Right lung (tissue), 5 donors: ENCODE results near the gene PDE4B. TPM values are rescaled to one million over a fixed set of nuclear protein-coding genes. Genes with fewer than 3 reads are reported as not detected.

Experiments used
- DNase-seq, 2 donors: peaks; one replicate each; pipeline ENCODE4 v3.0.0-alpha.2; 2013
- polyA plus RNA-seq, 5 donors: library from polyadenylated mRNA; unstranded; fragments of 120-200 nt; gene quantifications; one replicate each; pipeline versions ENCODE4 v1.2.1 to v1.2.3, GENCODE V29; 2013; ENCODE audit warnings: inconsistent platforms in 1 of 5, low replicate concordance in 1 of 5; ENCODE audit not compliant: insufficient read length in 5 of 5, insufficient read depth in 1 of 5

Gene PDE4B
- polyA plus RNA-seq, 5 donors, result 15.4 to 45.9 (median 20.2) TPM

DNA sequence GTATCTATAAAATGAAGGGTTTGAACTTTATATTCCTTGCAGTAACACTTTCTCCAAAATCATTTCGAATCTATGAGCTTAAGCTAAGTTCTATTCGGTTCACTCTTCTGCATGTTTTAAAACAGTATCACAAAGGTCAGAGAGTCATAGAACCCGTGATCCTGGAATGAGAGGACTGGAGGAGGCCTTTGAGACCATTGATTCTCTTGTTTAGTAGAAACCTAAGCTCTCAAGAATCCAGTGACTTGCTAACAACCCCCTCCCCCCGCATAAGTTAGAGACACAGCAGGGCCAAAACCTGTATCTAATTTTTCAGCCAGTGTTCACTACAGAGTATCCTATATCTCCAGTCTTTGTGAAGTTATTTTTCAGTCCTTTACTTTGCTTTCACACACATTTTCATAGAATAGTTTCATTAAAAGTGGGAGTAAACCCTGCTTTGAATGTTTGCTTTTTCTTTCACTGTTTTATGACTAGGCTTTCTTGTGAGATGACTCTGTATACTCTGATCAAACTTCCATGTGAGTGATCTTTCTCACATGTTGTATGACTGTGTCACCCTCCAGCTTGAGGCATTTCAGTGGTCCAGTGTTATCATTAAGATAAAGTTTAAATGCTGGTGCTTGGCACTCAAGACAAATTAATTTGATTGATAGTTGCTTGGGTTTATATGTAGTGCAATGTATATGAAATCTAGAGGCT is 465.9 kb downstream of the PDE4B start:
- no peak for DNase-seq

DNA sequence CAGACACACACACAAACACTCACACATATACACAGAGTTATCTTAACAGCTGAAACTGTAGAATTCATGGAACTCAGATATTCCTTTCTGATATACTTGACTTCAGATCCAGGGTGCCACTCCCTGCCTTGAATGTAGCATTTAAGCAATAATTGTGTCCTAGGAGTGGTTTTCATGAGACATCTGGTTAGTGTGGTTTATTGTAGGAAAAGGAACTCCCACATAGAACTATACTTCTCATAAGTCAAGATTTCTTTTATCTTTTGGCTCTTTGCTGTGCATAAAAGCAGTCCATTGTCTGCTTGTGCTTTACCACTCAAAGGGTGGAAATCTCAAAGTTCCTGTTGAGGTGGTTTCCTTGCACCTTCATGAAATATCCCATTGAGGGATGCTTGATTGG is 468.7 kb downstream of the PDE4B start:
- no peak for DNase-seq

GRCh38 chr1:66262208-66262963 is 469.7 kb downstream of the PDE4B start:
- no peak for DNase-seq

DNA sequence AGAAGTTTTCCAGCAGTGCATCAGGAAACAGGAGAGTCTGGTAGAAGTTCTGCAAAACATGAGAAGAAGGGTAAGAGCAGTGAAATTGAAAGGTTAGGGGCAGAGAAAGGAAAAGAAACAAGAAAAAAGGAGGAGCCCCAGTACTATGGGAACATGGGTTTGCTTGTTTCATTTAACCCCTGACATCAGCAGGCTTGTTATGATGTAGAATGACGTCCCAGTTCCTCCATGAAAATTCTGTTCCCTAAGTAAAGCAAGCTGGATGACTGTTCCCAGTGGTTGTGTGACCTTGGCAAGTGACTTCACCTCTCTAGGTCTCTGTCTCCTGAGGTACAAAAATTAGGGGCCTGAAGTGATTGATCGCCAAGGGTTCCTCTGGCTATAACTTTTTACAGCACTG is 472.6 kb downstream of the PDE4B start:
- no peak for DNase-seq

GRCh38 chr1:66265796-66266195 is 473.1 kb downstream of the PDE4B start:
- DNase-seq, result no peak

DNA sequence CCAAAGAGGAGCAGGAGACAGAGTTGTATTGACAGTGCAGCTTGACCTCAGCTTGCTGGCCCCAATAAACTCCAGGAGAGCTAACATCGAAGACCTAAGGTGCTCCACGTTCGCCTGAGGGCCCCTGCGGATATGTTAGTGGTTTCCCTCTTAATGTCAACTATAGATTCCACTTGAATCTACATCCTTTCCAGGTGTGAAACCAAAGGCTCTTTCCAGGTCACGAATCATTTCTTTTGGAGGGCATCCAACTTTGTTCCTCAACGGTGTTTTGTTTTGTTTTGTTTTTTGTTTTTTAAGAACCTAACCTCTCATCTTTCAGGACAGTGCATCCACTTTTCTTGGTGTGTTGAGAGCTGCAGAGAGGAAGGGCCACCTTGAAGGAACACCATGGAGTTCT is 473.7 kb downstream of the PDE4B start:
- DNase-seq, result no peak

GRCh38 chr1:66266756-66267155 is 474.1 kb downstream of the PDE4B start:
- DNase-seq, result no peak

GRCh38 chr1:66267201-66267940 is 474.7 kb downstream of the PDE4B start:
- DNase-seq, result no peak

DNA sequence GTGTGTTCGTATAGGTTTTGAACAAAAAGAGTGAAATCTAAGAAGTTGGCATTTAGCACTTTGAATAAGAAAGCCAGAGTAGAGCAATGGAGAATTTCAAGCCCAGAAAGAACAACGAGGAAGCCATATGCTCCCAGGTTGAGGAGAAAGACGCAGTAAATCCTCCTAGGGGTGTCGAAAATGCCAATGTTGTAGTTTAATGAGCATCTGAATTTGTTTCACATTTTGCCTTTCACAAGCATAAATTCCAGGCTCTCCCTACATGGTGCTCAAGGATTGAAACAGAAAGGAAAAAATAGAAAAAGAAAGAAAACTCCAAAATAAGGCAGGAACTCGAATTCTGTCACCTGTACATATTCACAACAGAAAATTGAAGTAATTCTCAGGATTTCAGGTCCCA is 476.5 kb downstream of the PDE4B start:
- DNase-seq, result no peak

GRCh38 chr1:66270119-66270812 is 477.6 kb downstream of the PDE4B start:
- no peak for DNase-seq

GRCh38 chr1:66271216-66271903 is 478.7 kb downstream of the PDE4B start:
- DNase-seq, result peak; percentile 91 to 94

DNA sequence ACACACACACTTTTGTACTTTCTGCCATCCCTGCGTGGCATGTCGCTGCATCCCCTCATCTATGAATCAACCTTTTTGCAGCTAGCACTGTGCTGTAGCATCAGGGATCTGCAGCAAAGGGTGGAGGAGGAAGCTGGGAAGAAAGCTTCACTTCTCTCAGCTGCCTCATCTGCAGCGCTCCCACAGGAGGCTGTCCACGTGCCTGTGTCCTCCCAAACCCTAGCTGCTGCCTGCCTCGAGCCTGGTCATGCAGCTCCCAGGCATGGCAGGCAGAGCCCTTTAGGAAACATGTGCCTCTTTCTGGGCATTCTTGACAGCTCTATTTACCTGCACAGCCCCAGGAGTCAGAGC is 479.2 kb downstream of the PDE4B start:
- DNase-seq, result no peak

DNA sequence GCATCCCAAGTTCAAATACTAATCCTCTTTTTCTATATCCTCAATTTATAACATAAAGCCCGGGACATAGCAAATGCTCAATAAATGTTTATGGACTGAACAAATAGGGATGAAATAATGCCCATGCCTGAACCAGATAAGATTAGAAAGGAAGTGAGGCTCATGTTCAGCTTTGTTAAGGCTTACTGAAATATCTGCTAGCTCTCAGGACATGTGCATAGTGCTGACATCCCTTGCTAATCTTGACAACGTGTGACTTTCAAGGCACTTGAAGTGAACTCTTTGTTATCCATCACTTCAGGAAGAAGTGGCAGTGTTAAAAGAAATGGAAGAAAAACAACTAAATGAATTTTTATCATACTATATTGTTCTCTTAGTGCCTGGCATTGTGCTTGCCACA is 481.0 kb downstream of the PDE4B start:
- DNase-seq, result no peak

- DNase-seq, result no peak
Observed at GRCh38 chr1:66274634-66275033, 481.9 kb downstream of the PDE4B start.

DNA sequence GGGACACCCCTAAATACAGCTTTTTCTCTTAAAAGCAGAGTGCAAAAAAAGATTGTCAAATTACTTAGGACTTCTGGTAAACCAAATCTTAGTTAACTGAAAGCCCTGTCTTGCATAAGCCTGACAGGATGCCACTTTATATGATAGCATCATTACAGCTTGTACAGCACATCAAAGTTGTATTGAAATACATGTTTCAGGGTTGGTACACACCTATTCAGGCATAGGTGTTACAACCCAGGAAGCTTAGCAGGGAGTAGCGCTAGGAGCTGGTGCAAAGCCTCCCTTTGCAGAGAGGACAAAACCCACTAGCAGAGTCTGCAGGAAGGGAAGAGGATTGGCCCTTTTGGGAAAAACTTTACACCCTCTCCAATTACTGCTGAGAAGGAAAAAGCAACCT is 482.4 kb downstream of the PDE4B start:
- DNase-seq, result no peak

DNA sequence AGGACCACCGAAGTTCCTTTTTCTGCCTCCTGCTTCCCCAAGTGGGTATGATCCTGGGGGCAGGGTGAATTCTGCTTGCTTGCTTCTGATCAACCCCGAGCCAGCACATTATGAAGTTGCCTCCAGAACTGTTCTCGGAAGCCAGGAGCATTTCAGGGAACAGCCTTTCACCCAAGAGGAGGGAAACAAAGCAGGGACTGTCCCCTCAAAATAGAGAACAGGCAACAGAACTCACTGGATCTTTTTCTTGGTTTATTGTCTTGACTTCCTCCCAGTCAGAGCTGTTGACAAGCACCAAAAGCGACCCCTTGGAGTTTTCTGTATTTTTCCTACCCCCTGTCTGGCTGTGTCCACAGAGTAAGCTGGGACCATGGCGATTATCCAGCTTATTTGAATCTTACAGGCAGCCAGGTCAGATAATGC is 482.9 kb downstream of the PDE4B start:
- no peak for DNase-seq

DNA sequence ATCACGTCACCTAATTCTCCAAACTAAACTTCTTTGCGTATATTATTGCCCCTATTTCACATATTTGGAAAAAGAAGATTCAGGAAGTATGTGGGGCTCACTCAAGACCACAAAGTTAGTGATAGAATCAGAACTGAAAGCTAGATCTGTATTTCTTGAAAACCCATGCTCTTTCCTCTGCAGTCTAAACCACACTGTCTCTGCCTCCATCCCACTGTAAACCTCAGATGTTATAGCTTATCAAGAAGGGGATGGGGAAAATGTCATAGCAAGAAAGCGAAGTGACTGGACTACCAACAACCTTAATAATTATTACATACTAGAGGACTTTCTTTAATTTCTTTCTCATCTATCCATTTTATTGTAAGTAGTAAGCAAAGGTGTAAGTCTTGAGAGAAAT is 483.5 kb downstream of the PDE4B start:
- no peak for DNase-seq

- no peak for DNase-seq
Observed at GRCh38 chr1:66278260-66279021, 485.7 kb downstream of the PDE4B start.

DNA sequence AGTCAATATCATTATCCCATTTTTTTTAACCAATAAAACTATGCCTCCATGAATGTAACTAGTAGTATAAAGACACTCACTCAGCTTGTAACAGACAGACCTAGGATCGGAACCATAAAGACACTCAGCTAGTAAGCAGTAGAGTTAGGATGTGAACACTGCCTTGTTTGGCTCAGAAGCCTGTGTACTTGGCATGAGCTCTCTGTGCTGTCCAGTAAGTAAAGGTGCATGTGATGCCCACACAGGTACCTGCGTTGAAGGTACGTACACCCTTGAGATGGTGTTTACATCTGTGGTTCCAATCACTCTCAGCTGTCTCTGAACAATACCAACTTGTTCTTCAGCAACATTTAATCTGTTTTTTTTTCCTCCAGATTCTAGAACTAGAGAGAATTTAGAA is 489.1 kb downstream of the PDE4B start:
- no peak for DNase-seq

DNA sequence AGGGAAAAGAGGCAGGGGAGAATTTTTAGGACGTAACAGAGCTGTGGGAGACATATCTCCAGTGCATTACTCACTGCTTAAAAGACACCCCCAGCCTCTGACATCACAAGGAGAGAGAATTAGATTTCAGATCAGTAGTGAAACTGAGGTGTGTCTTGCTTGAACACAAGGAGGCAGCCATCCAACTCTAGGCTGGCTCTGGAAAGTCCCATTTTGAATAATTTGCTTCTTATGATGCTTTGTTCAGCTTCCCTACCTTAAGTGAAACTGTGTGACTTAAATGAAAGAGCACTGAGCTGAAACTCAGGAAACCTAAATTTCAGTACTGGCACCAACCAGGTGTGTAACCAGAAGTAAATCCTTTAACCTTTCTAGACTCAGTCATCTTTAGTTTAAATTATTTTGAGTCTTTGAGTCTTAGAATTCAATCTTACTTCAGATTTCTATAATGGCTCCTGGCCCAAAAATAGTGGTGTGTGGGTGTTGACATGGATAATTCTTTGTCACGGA is 489.7 kb downstream of the PDE4B start:
- DNase-seq, result no peak
